ENCODE results near the gene TIRAP.
"Not testable (repeated sequence)": the region's sequence is repeated elsewhere in the genome, so short reads cannot be mapped to it uniquely, and the experiment has no call there.

Gene TIRAP

GRCh38 chr11:126282736-126283591, at the start of gene TIRAP:
TSS of gene TIRAP (plus strand) at chr11:126283093. CDS start at chr11:126290895, 7,802 bp downstream.
- peak; percentile 64 for DNase-seq

- DNase-seq: no peak
These were observed 49.5 kb upstream of the TIRAP start for GRCh38 chr11:126233391-126233790.

GRCh38 chr11:126246636-126247035, 36.3 kb upstream of the TIRAP start:
- DNase-seq: no peak

GRCh38 chr11:126253265-126253664, 29.6 kb upstream of the TIRAP start:
- no peak for DNase-seq

- DNase-seq: no peak
These were observed 28.1 kb upstream of the TIRAP start for GRCh38 chr11:126254819-126255218.

GRCh38 chr11:126255507-126255906, 27.4 kb upstream of the TIRAP start:
- not testable (repeated sequence) for DNase-seq

- no peak for DNase-seq
These were observed 26.7 kb upstream of the TIRAP start for GRCh38 chr11:126256216-126256615.

- DNase-seq: no peak
These were observed 25.7 kb upstream of the TIRAP start for GRCh38 chr11:126257144-126257543.

- peak; percentile 75 for DNase-seq
These were observed 25.1 kb upstream of the TIRAP start for GRCh38 chr11:126257764-126258163.

- DNase-seq: no peak
These were observed 20.7 kb upstream of the TIRAP start for GRCh38 chr11:126262216-126262615.

GRCh38 chr11:126263489-126263888, 19.4 kb upstream of the TIRAP start:
- DNase-seq: no peak

- peak; percentile 11 for DNase-seq
These were observed 17.1 kb upstream of the TIRAP start for GRCh38 chr11:126265811-126266210.

GRCh38 chr11:126267650-126268049, 15.2 kb upstream of the TIRAP start:
- no peak for DNase-seq

GRCh38 chr11:126268361-126268707, 14.6 kb upstream of the TIRAP start:
- DNase-seq: no peak

- DNase-seq: peak; percentile 99
These were observed 13.9 kb upstream of the TIRAP start, which contains the start of the genes FOXRED1 and SRPRA for GRCh38 chr11:126268708-126269579. TSS of gene FOXRED1 (plus strand) at chr11:126269154. CDS start at chr11:126269207, 53 bp downstream. TSS of gene SRPRA (minus strand) at chr11:126268895. CDS start at chr11:126268804, 91 bp downstream.

GRCh38 chr11:126277322-126277721, 5.6 kb upstream of the TIRAP start:
- DNase-seq: no peak

- DNase-seq: no peak
These were observed 5.1 kb upstream of the TIRAP start for GRCh38 chr11:126277780-126278179.

GRCh38 chr11:126279191-126279590, 3.7 kb upstream of the TIRAP start:
- DNase-seq: no peak

- no peak for DNase-seq
These were observed 2.3 kb upstream of the TIRAP start for GRCh38 chr11:126280595-126280994.

GRCh38 chr11:126281245-126281644, 1.6 kb upstream of the TIRAP start:
- no peak for DNase-seq

- DNase-seq: no peak
These were observed 1.2 kb upstream of the TIRAP start for GRCh38 chr11:126281666-126282175.

- DNase-seq: peak; percentile 36
These were observed 545 bp upstream of the TIRAP start for GRCh38 chr11:126282361-126282735.

GRCh38 chr11:126284829-126285228, 1.9 kb downstream of the TIRAP start:
- DNase-seq: peak; percentile 96

Measured in EL (cell line).